Type B pancreatic cell (in vitro differentiated cells): ENCODE results near the gene IFIT2. TPM values are rescaled to one million over a fixed set of nuclear protein-coding genes. Genes with fewer than 3 reads are reported as not detected.

Experiments
- DNase-seq: peaks from one replicate; pipeline ENCODE4 v3.0.0; 2021; ENCODE audit warnings: mixed read lengths; ENCODE audit not compliant: unreplicated experiment; ENCODE audit errors: extremely low spot score
- H3K27ac Mint-ChIP-seq: 2 replicates; pipeline ENCODE4 v1.8.0; 2021; ENCODE audit warnings: mild to moderate bottlenecking, mixed read lengths
- H3K27me3 Mint-ChIP-seq: 2 replicates; pipeline ENCODE4 v1.8.0; 2021; ENCODE audit warnings: mixed read lengths
- H3K36me3 Mint-ChIP-seq: 2 replicates; pipeline ENCODE4 v1.8.0; 2021; ENCODE audit warnings: mixed read lengths
- H3K4me1 Mint-ChIP-seq: one replicate; pipeline ENCODE4 v1.8.0; 2021; ENCODE audit warnings: mixed read lengths; ENCODE audit not compliant: unreplicated experiment
- H3K4me3 Mint-ChIP-seq: 2 replicates; pipeline ENCODE4 v1.8.0; 2021; ENCODE audit warnings: mild to moderate bottlenecking, mixed read lengths
- H3K9me3 Mint-ChIP-seq: 2 replicates; pipeline ENCODE4 v1.8.0; 2021; ENCODE audit warnings: mixed read lengths
- CTCF ChIP-seq: fragments of 200-600 bp; sonication (generic); conservative IDR thresholded peaks from 2 replicates; pipeline ENCODE4 v1.5.0; 2021; ENCODE audit warnings: antibody characterized with exemption, mild to moderate bottlenecking
- total RNA-seq: library from RNA; stranded (reverse); gene quantifications from 2 replicates; pipeline ENCODE4 v1.2.1, GENCODE V29; 2021; ENCODE audit warnings: low replicate concordance

The IFIT2 gene
- total RNA-seq, 1 donor from 2014 or later, result 1.3 TPM

- Mint-ChIP-seq H3K9me3 (peaks cover 13% of the 10 kb centered on the region), H3K36me3 (peaks cover 3% of the 10 kb centered on the region), H3K4me1 (no peaks in the 10 kb centered on the region), H3K27me3 (no peaks in the 10 kb centered on the region), H3K27ac (no peak overlapping the region), H3K4me3 (no peak overlapping the region)
- TF ChIP-seq CTCF, result no peak
- no peak for DNase-seq
These were observed 7.1 kb upstream of the IFIT2 start for GRCh38 chr10:89294721-89295239.

DNA sequence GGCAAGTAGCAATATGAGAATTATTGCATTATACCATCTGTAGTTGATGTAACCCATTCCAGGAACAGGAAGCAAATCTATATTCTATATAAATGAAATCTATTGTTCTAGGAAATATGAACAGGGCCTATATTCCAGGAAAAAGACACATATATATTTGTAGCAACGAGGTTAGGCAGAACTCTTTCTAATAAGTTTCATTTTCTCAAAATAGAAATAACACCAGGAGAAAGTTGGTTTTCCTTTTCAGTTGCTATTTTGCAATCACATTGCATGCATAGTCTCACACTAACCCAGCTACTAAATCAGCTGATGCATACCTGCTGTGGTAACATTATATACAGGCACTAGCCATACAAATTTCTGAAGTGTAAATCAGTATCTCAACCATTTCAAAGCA lies 6.2 kb upstream of the IFIT2 start:
- no peaks in the 10 kb centered on the region for H3K27me3 Mint-ChIP-seq
- peaks cover 3% of the 10 kb centered on the region for H3K36me3 Mint-ChIP-seq
- peaks cover 13% of the 10 kb centered on the region for H3K9me3 Mint-ChIP-seq
- no peak for TF ChIP-seq CTCF
- no peaks in the 10 kb centered on the region for H3K4me1 Mint-ChIP-seq
- no peak for DNase-seq
- H3K27ac Mint-ChIP-seq, result no peak overlapping the region
- no peak overlapping the region for H3K4me3 Mint-ChIP-seq

- DNase-seq, result no peak
These were observed 5.6 kb upstream of the IFIT2 start for GRCh38 chr10:89296220-89296648.

DNA sequence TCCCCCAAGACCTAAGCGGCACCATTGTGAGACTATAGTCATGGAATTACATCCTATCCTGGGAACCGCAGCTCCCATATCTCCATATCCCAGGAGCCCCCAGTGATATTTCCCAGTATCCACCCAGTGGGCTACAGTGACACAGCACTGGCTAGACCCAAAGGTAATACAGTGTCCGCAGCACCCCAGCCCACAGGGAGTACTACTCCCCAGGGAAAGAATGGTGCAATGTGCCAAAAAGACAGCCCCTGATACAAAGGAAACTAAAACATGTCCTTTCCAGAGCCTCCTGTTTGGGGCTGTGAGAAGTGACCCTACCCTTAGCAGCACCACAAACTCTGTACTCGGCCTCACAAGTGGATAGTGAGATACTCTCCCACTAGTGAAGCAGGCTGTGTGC lies 4.5 kb upstream of the IFIT2 start:
- Mint-ChIP-seq H3K4me1 (peaks cover 10% of the 10 kb centered on the region), H3K9me3 (peaks cover 13% of the 10 kb centered on the region), H3K27me3 (no peaks in the 10 kb centered on the region), H3K4me3 (no peak overlapping the region), H3K27ac (no peak overlapping the region), H3K36me3 (peaks cover 3% of the 10 kb centered on the region)
- TF ChIP-seq CTCF, result no peak
- DNase-seq, result no peak

More at GRCh38 chr10:89296220-89296648, 5.6 kb upstream of the IFIT2 start:
- H3K9me3 Mint-ChIP-seq, result peaks cover 13% of the 10 kb centered on the region
- H3K27ac Mint-ChIP-seq, result no peak overlapping the region
- TF ChIP-seq CTCF, result no peak
- no peaks in the 10 kb centered on the region for H3K27me3 Mint-ChIP-seq
- peaks cover 3% of the 10 kb centered on the region for H3K36me3 Mint-ChIP-seq
- H3K4me1 Mint-ChIP-seq, result no peaks in the 10 kb centered on the region
- no peak overlapping the region for H3K4me3 Mint-ChIP-seq

GRCh38 chr10:89297791-89298190 lies 4.1 kb upstream of the IFIT2 start:
- Mint-ChIP-seq H3K9me3 (peaks cover 13% of the 10 kb centered on the region), H3K4me1 (peaks cover 10% of the 10 kb centered on the region), H3K27me3 (no peaks in the 10 kb centered on the region), H3K27ac (no peak overlapping the region), H3K36me3 (peaks cover 3% of the 10 kb centered on the region), H3K4me3 (no peak overlapping the region)
- no peak for DNase-seq
- no peak for TF ChIP-seq CTCF

DNA sequence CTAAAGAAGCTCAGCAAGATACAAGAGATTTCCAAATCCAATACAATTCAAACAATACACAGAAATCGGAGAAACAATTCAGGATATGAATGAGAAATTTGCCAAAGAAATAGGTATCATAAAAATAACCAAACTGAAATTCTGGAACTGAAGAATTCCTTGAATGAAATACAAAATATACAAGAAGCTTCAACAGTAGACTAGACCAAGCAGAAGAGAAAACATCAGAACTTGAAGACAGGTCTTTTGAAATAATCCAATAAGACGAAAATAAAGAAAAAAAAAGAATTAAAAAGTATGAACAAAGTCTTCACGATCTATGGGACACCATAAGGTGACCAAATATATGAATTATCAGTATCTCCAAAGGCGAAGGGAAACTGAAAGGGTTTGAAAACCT lies 2.8 kb upstream of the IFIT2 start:
- H3K9me3 Mint-ChIP-seq, result peaks cover 13% of the 10 kb centered on the region
- TF ChIP-seq CTCF, result no peak
- no peaks in the 10 kb centered on the region for H3K27me3 Mint-ChIP-seq
- H3K36me3 Mint-ChIP-seq, result peaks cover 3% of the 10 kb centered on the region
- no peak overlapping the region for H3K27ac Mint-ChIP-seq
- no peak overlapping the region for H3K4me3 Mint-ChIP-seq
- H3K4me1 Mint-ChIP-seq, result peaks cover 10% of the 10 kb centered on the region
- no peak for DNase-seq
